GM18505 (cell line): ENCODE measurements around the gene GREB1L.

Source experiments
- ATAC-seq: cut with Tn5 transposase; IDR thresholded peaks from one replicate; pipeline ENCODE4 v1.9.1; 2021; ENCODE audit not compliant: unreplicated experiment
- POLR2A ChIP-seq: IDR thresholded peaks from 4 replicates; pipeline ENCODE4 v1.6.1; 2011; ENCODE audit warnings: borderline replicate concordance; ENCODE audit not compliant: insufficient read depth, insufficient read length; ENCODE audit errors: extremely low read depth

GREB1L gene

DNA sequence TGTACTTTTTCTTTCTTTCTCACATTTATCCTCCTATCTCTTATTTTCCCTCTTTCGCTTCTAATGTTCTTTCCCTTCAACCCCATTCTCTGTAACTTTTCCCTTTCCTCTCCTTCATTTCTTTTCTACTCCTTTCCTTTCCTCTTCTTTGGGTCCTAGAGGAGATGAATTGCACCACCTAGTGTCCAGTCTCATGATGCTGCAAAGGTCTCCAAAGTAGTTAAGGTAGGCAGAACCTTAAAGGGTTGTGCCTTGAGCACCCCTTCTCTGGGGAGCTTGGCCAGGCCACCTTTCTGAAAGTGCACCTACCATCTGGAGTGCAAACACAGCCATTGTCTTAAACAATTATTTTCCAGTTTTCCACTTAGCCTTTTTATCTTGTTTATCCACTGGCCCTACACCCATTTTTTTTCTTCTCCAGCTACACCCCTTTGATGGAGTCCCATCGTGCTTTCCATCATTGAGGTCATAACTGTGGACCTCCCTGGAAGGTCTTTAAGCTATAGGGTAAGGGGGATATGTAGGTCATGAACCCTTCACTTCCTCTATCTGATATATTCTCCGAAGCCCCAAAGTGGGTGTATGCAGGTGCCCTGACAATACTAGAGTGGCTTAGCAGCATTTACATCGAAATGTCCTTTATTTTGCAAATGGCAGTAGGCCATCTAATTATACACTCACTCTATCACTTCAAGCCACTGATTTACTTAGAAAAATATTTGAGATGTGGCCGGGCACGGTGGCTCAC is 202.6 kb downstream of the GREB1L start:
- no peak for TF ChIP-seq POLR2A
- ATAC-seq = no peak

DNA sequence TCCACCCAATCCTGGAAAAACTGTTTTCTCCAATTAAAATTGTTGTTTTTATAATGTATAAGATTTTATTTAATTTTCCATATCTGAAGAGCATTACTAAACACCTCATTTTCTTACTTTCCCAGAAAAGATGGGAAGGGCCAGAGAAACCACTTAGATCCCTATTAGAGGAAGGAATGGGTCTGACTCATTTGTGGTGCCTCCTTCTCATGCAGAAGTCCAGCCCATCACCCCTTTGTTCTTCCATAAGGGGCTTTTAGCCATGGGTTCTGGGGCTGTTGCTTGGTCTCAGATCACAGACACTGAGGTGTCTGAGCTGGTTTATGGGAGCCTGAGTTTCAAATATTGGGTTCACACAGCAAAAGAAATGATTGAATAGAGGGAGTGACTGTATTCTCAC is 206.3 kb downstream of the GREB1L start:
- no peak for TF ChIP-seq POLR2A
- no peak for ATAC-seq

DNA sequence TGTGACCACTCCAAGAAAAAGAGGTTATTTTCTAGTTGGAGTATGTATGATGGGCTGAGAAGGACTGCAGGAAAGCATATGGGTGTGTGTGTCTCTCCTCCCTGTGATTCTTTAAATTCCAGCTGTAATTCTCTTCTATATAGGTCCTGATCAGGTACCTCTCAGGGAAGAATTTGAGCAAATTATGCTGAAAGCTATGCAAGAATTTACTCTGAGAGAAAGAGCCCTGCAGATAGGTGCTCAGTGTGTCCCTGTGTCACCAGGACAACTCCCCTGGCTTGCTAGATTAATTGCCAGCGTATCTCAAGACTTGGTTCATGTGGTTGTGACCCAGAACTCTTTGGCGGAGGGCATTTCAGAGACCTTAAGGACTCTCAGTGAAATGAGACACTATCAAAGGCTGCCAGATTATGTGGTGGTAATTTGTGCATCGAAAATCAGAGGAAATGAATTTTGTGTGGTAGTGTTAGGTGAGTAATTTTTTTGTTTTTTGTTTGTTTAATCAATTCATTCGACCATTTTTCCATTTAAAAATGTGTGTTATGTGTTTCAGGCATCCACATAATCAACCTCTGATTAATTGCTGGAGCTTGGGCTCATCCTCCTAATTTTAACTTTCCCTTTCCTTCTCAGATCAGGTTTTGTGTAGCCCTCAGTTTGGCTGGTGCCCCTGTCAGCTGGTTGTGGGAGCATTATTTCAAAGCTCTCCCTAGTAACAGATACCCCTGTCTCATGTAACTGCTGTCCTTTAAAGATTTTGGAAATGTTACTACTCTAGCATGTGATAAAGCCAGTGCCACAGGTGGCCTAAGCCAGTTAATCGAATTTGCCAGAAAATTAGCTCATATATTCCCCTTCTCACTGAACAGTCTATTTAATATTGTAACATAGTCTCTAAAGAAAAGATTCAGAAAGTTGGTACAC is 207.6 kb downstream of the GREB1L start:
- no peak for TF ChIP-seq POLR2A

DNA sequence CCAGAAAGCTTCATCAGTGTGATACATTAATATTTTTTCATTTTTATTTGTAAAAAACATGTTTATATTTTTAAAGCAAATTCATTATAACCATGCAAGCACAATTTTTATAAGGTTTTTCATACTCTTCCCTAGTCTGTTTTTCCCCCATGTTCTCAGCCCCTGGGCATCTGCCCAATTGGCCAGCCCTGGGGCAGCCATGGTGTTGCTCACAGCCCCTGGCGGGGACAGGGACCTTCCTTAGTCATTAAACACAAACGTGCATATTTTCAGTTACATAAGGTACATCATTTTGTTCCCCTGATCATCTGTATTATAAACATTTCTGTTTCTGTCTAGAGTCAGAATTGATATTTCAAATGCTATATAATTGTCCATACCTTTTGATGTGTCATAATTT is 208.5 kb downstream of the GREB1L start:
- ATAC-seq = no peak
- no peak for TF ChIP-seq POLR2A

More for the DNA sequence above, 207.6 kb downstream of the GREB1L start:
- no peak for ATAC-seq

DNA sequence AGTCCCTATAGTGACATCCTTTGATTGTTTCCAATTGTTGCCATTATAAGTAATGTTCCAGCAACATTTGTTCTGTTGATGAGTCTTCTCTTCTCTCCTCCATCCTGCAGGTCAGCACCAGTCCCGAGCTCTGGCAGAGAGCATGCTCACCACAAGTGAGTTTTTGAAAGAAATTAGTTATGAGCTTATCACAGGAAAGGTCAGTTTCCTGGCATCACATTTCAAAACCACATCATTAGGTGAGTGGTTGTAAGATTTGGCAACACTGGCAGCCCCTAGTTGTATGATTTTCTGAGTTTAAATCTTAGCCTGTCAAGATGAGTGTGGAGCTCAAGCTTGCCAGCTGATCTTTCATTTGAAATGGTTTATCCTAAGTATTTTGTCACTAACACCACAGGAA is 208.9 kb downstream of the GREB1L start:
- no peak for TF ChIP-seq POLR2A
- no peak for ATAC-seq

DNA sequence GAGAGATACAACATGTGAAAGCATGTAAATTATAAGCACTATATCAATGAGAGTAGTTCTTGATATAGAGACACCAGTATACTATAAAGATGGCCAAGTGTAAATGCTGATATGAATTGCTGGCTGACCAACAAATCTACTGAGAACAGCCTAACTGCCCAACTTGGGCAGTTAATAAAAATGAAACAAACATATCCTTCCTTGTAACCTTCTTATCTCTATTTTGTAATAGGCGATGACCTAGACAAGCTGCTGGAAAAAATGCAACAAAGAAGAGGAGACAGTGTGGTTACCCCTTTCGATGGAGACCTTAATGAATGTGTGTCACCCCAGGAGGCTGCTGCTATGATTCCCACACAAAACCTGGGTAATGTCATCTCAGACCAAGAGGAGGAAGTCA is 209.8 kb downstream of the GREB1L start:
- no peak for ATAC-seq
- TF ChIP-seq POLR2A = no peak

DNA sequence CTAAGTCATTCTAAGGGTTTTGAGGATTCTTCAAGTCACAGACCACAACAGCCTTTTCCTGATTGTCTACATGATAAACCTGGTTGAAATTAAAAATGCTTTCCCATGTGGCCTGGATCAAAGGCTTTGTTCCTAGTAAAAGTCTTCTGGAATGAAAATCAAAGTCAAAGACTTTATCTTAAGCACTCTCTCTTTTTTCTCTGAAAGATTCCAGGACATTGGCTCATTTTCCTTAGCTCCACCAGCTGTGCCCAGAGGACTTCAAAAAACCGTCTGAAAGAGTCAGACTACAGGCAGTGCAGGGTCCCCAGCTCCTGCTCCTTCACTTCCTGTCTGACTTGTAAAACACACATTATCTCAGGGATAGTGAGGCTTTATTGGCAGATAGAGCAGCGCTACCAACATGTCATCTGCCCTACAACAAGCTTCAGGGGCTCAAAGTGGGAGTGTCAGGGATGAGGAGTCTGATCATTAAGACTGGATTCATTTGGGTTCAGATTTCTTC is 210.3 kb downstream of the GREB1L start:
- no peak for TF ChIP-seq POLR2A
- no peak for ATAC-seq

DNA sequence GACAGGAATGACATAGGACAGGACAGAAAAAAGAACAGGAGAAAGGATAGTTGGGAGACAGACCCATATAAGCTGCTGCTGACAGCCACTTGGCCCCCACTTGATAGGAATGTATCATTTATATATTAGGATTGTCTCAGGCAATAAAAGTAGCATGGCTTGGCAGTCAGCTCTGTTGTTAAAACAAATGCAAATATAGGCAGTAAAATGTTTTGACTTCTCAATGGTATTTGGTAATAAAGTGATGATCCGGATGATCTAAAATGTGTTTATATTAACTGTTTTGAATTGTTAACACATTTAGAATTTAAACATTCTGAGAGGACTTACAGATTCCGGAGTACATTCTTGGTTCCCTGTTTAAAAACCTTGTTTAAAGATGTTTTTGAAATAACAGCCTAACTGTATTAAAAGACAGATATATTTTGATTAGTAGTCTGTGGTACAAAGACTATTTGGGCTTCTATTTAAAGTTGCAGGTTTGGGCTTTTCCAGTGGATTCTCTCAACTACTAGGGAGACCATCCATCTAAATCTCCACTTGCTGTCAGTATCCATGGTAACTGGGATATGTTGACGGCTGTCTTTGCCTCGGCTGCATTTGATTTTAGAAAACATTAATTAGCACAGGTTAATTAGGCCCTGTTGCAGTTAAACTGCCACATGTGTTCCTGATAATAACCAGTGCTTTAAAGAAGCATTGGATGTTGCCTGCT is 210.9 kb downstream of the GREB1L start:
- ATAC-seq = no peak
- TF ChIP-seq POLR2A = no peak

DNA sequence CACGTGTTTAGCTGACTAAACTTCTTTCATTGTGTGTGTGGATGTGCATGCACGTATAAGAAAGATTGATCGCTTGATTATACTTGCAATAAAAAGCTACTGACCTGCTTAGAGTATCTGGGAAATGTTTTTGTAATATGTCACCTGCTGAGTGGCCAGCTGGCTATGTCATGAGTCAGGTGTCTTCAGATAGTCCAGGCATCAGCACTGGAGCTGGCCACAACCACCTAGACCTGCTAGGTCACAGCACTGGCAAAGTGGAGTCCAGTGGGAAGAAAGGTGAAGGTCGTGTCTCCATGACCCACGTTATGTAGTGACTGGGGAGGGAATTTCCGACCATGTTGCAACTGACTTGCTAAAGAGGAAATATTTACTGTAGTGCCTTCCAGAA is 211.5 kb downstream of the GREB1L start:
- ATAC-seq = no peak
- TF ChIP-seq POLR2A = no peak

DNA sequence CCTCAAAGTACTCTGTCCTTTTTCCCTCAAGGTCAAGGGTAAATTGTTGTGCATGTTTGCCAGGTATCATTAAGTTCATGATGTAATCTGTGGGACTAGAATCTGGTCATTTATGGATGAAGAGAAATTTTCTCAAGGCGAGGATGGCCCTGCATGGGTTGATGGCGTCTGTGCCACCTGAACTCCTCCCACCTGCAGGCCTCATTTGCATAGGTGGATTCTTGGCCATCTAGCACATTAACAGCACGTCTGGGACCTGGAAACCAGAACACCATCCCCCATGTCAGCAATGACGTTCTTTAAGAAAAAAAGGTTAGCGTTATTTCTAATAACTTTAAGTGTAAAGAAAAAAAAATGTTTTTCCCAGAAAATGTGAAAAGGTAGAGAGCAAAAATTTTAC is 212.7 kb downstream of the GREB1L start:
- no peak for TF ChIP-seq POLR2A
- no peak for ATAC-seq

DNA sequence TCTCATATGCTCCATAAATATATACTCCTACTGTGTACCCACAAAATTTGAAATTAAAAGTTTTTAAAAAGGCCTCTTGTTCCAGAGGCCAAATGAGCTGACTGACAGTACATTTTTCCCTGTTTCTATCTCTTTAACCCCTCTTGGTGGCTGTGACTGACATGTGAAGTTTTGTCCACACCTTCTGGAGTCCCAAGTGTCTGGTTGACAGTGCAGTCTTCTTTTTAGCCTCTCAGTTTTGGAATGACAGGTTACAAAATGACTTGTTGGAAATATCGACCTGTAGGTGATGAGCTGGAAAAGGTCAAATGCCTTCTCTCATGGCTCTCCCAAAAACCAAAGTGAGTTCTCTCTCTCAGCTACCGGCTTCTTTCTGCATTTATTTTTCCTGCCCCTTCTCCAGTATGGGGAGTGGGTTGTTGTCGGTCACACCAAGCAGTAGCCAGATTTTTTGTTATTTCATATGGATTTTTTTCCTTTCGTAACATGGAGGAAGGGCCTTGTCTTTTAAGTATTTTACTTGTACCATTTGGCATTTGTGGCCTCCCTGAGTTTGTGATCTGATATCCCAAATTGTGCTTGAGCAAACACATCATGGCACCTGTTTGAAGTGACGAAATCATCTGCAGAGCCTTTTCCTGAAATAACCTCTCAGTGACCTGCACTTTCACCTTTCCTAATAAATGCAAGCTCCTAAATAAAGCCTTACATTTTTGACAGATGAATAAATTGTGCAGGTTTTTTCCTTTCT is 214.6 kb downstream of the GREB1L start:
- no peak for ATAC-seq

DNA sequence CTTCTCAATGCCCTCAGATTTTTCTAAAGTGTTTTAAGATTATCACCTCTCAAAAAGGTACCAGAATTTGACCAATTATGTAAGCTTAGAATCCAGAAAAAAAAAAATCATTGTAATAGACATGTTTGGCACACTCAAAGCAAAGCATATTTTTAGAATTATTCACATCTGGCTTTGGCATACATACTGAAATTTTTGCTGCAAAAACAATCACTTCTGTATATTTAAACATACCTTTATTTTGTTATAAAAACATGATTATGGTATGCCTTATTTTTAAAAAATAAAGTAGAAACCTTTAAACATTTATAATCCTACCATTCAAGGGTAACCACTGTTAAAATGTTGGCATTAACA is 215.1 kb downstream of the GREB1L start:
- ATAC-seq = no peak
- no peak for TF ChIP-seq POLR2A

More for the DNA sequence above, 214.6 kb downstream of the GREB1L start:
- no peak for TF ChIP-seq POLR2A
